Measurements from ENCODE around the gene RXRA. TPM values are rescaled to one million over a fixed set of nuclear protein-coding genes. Genes with fewer than 3 reads are reported as not detected.

RXRA gene
- total RNA-seq, 4 donors from 2014 or later: 27.3 to 70.5 (median 58.6) TPM

DNA sequence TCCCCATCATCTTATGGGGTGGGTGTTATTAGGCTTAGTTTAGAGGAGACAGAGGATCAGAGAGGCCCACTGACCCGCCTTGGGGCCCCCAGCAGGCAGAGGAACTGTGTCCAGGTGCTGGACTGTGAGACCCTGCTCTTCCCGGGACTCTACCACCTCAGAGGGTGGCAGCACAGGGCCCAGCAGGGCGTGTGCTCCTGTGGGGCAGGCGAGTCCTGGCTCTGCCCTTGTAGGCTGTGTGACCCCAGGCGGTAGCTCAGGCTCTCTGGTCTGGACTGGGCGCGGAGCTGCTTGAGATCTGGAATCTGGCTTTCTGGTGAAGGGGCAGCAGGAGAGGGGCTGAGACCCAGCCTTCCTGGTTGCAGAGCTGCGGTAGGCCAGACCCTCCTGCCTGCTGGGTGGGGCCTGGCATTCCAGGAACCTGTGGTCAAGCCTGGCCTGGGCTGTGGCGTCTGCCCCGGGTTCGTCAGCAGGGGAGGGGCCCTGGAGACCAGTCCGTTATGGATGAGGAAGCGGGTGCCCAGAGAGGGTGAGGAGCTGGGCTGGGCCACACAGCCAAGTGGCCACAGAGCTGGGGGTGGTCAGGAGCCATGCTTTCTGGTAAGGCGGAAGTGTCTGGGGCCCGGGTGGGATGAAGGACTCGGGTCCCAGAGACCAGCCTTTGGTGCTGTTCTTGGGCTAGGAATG, 46.5 kb downstream of the RXRA start:
- Histone ChIP-seq H3K4me1 (peaks cover 42 to 64% (median 56%) of the 10 kb centered on the region in 4 donors), H3K36me3 (no peaks in the 10 kb centered on the region), H3K27me3 (no peaks in the 10 kb centered on the region), H3K4me3 (no peak overlapping the region), H3K9me3 (no peaks in the 10 kb centered on the region), H3K27ac (peak overlapping the region; percentile 27 to 53 (median 36))
- WGBS, 2 donors (ENCODE audit: low coverage in 1 of 2): 69% methylated on average over 14 of the region's 16 CpGs; no CpG with 5 or more reads in 1 of the 2 donors
- intact Hi-C loops (cut with DNase I; ENCODE audit: low total_unique reads) (no loop called here), in situ Hi-C loops (cut with MboI; ENCODE audit: low pct_ligation_motif_present in 1 of 4, low pct_unique_long_range_greater_than_20kb in 1 of 4, low sequenced_read_pairs in 3 of 4) (no loop called here)
- no peak for TF ChIP-seq POLR2A (IDR thresholded peaks at IDR 0.05)
- no peak for TF ChIP-seq POLR2AphosphoS5 (IDR thresholded peaks at IDR 0.05)
- DNase-seq: peak; percentile 44

DNA sequence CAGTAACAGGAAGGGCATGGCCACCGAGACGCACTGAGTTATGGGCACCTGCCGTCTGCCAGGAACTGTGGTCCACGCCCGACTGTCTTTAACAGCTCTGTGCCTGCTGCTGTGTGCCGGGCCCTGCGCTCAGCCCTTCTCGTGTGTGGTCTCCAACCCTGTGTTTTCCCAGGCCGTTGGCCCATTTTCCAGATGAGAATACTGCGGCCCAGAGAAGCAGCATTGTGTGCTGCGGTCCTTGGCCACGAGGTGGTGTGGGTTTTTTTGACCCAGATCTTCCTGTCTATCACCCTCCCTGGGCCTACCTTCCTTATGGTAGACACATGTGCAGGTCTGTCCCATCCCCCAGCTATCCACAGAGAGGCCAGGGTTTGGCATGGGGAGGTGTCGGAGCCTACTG, 47.0 kb downstream of the RXRA start:
- WGBS, 2 donors (ENCODE audit: low coverage in 1 of 2): 66% methylated on average over 13 of the region's 13 CpGs; no CpG with 5 or more reads in 1 of the 2 donors
- Histone ChIP-seq H3K4me3 (no peak overlapping the region), H3K4me1 (peaks cover 45 to 64% (median 59%) of the 10 kb centered on the region in 4 donors), H3K27me3 (no peaks in the 10 kb centered on the region), H3K9me3 (no peaks in the 10 kb centered on the region), H3K36me3 (no peaks in the 10 kb centered on the region), H3K27ac (peak overlapping the region; percentile 27 to 87 (median 36))
- no peak for TF ChIP-seq EP300 (IDR thresholded peaks at IDR 0.05; ENCODE audit: low read depth)
- TF ChIP-seq POLR2AphosphoS5 (IDR thresholded peaks at IDR 0.05): no peak
- TF ChIP-seq, protein P1, sequence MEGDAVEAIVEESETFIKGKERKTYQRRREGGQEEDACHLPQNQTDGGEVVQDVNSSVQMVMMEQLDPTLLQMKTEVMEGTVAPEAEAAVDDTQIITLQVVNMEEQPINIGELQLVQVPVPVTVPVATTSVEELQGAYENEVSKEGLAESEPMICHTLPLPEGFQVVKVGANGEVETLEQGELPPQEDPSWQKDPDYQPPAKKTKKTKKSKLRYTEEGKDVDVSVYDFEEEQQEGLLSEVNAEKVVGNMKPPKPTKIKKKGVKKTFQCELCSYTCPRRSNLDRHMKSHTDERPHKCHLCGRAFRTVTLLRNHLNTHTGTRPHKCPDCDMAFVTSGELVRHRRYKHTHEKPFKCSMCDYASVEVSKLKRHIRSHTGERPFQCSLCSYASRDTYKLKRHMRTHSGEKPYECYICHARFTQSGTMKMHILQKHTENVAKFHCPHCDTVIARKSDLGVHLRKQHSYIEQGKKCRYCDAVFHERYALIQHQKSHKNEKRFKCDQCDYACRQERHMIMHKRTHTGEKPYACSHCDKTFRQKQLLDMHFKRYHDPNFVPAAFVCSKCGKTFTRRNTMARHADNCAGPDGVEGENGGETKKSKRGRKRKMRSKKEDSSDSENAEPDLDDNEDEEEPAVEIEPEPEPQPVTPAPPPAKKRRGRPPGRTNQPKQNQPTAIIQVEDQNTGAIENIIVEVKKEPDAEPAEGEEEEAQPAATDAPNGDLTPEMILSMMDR (IDR thresholded peaks at IDR 0.05): no peak
- TF ChIP-seq POLR2A (IDR thresholded peaks at IDR 0.05): no peak
- no peak for DNase-seq
- in situ Hi-C loops (cut with MboI; ENCODE audit: low pct_ligation_motif_present in 1 of 4, low pct_unique_long_range_greater_than_20kb in 1 of 4, low sequenced_read_pairs in 3 of 4): no loop called here
- intact Hi-C loops (cut with DNase I; ENCODE audit: low total_unique reads): no loop called here

DNA sequence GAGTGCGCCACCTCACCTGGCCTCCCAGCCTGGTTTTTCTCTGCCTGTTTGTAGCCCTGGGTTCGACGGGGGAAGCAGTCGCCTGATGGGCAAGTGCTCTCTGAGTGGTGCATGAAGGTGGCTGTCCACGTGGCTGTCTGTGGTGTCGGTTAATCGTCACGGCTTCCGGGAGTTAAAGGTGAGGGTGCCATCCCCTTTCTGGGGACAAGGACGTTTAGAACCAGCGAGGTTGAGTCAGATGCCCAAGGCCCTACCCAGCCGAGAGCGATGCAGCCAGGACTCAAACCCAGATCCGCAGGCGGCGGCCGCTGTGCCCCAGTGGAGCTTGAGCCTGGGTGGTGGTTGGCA, 47.7 kb downstream of the RXRA start:
- intact Hi-C loops (cut with DNase I; ENCODE audit: low total_unique reads) (no loop called here), in situ Hi-C loops (cut with MboI; ENCODE audit: low pct_ligation_motif_present in 1 of 4, low pct_unique_long_range_greater_than_20kb in 1 of 4, low sequenced_read_pairs in 3 of 4) (no loop called here)

DNA sequence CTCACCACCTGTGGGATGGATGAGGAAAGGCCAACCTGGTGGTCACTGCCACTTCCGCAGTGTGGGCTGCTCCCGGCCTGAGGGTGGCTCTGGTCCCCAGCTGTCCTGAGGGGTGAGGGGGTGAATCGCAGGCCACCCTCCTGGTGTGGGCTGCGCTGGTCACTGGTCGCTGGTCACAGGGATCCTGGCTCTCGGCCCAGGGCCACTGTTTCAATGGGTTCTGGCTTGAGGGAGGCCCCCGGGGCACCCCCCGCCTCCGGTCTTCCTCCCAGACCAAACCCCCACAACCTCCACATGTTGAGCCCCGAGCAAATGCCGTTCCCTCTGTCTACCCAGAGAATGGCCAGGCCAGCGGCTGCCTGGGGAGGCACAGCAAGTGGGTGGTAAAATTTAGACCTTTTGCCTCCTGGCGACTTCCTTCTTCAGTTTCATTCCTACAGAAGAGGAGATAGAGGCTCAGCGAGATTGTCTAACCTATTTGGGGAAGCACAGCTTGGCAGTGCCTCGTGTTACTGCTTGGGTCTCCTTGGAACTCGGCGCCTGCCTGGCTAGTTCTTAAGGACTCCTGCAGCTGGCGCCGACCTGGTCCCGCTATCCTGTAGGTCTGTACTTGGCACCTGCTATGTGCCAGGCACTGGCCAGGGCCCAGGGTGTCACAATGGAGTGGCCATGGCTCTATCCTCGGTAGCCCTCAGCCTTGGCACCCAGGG, 48.2 kb downstream of the RXRA start:
- DNase-seq: no peak
- H3K27ac ChIP-seq: peak overlapping the region; percentile 65 to 87 (median 78)
- H3K4me3 ChIP-seq: no peak overlapping the region
- 53 to 79% methylated on average over 3 to 15 of the region's 21 CpGs for WGBS, 2 donors (ENCODE audit: low coverage in 1 of 2)
- no peaks in the 10 kb centered on the region for H3K27me3 ChIP-seq
- no peaks in the 10 kb centered on the region for H3K9me3 ChIP-seq
- no peaks in the 10 kb centered on the region for H3K36me3 ChIP-seq
- intact Hi-C loops (cut with DNase I; ENCODE audit: low total_unique reads): no loop called here
- TF ChIP-seq POLR2A (IDR thresholded peaks at IDR 0.05) (no peak), POLR2AphosphoS5 (IDR thresholded peaks at IDR 0.05) (no peak), EP300 (IDR thresholded peaks at IDR 0.05; ENCODE audit: low read depth) (no peak)
- TF ChIP-seq, protein P1 (IDR thresholded peaks at IDR 0.05): no peak
- H3K4me1 ChIP-seq: peaks cover 57 to 76% (median 71%) of the 10 kb centered on the region in 4 donors
- in situ Hi-C loops (cut with MboI; ENCODE audit: low pct_ligation_motif_present in 1 of 4, low pct_unique_long_range_greater_than_20kb in 1 of 4, low sequenced_read_pairs in 3 of 4): no loop called here

More for the DNA sequence above, 47.7 kb downstream of the RXRA start:
- 89% methylated on average over 10 to 11 of the region's 17 CpGs for WGBS, 2 donors (ENCODE audit: low coverage in 1 of 2)
- TF ChIP-seq EP300 (IDR thresholded peaks at IDR 0.05; ENCODE audit: low read depth): no peak
- no peak for TF ChIP-seq POLR2A (IDR thresholded peaks at IDR 0.05)
- TF ChIP-seq POLR2AphosphoS5 (IDR thresholded peaks at IDR 0.05): no peak
- TF ChIP-seq, protein P1 (IDR thresholded peaks at IDR 0.05): no peak
- Histone ChIP-seq H3K4me1 (peaks cover 52 to 71% (median 65%) of the 10 kb centered on the region in 4 donors), H3K9me3 (no peaks in the 10 kb centered on the region), H3K27ac (peak overlapping the region; percentile 65 to 87 (median 78)), H3K27me3 (no peaks in the 10 kb centered on the region), H3K36me3 (no peaks in the 10 kb centered on the region), H3K4me3 (no peak overlapping the region)
- DNase-seq: no peak

Measured in transverse colon (tissue), 4 donors.